GM18858 (cell line): ENCODE results near the gene HNRNPR.
"Not testable (repeated sequence)": the region's sequence is repeated elsewhere in the genome, so short reads cannot be mapped to it uniquely, and the experiment has no call there.

Experiments used
- ATAC-seq: cut with Tn5 transposase; IDR thresholded peaks from one replicate; pipeline ENCODE4 v1.9.1; 2021; ENCODE audit not compliant: unreplicated experiment

The HNRNPR gene

DNA sequence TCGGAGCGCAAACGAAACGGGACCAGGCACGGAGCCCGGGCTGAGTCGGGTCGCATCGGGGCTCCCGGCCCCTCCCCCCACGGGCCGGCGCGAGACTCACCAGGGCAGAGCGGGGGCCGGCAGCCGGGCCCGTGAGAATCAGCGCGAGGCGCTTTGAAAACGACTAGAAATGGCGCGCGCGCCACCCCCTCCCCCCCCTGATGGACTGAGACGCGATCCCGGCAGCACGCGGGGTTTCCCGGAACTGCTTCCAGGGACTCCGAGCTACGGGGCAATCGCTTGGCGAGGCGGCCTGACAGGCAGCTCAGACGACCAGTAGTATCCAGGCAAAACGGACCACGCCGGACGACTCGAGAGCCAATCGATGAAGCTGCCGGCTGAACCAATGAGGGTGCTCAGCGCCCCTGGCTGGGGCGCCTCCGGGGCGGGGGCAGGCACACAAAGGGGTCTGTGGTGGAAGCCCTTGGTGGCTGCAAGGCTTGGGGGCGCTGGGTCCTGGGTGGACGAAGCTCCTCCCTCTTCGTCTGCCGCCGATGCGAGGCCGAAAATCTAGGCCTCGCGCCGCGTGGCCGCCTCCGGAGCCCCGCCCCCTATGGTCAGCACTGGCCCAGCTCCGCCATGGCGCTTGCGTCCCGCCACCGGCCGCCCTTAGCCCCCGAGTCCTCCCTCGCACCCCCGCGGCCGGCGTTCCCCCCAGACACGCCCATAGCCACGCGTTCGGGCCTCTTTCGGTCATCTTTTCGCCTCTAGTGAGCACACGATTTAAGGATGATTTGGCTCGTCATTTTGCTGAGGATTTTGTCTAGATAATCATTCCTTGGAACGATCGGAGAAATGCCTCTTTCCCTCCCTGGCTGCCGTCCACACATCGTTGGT lies at the start of gene HNRNPR:
HNRNPR (minus strand) TSS at position 174 of the 876 bp plus-strand sequence. CDS start 3,276 bp downstream, outside the sequence.
- ATAC-seq: peak; percentile 76

DNA sequence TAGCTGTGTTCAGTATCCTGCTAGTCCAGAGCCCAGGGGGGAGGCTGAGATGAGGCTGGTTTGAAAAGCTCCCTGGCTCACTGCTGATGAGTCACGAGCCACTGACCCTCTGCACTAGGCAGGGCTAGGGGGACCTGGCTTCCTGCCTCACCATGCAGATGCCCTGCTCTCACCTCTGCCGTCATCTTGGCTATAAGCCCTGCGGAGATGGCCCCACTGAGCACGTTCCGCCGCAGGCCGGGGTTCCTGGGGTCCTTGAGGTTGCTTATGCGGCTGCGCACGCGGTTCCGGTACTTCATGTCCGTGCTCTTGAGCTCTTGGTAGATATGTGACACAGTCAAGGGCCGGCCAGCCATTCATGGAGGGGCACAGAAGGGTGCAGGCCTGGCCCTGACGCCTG lies 49.6 kb upstream of the HNRNPR start:
- no peak for ATAC-seq

DNA sequence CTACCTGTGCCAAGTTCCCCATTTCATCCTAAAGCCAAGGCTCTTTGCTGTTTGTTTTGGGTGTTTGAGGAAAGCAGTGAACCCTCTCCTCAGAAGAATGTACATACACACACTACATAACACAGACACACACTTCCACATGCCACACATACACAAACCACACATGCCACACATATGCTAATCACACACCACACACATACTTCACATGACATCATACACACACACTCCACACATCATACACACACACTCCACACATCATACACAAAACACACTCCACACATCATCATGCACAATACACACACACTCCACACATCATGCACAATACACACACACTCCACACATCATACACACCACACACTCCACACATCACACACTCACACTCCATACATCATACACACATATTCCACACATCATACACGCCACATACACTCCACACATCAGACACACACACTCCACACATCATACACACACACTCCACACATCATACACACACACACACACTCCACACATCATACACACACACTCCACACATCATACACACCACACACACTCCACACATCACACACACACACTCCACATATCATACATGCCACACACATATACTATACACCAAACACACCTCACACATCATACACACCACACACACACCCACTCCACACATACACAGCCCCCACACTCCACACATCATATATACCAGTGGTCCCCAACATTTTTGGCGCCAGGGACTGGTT lies 48.2 kb upstream of the HNRNPR start:
- no peak for ATAC-seq

DNA sequence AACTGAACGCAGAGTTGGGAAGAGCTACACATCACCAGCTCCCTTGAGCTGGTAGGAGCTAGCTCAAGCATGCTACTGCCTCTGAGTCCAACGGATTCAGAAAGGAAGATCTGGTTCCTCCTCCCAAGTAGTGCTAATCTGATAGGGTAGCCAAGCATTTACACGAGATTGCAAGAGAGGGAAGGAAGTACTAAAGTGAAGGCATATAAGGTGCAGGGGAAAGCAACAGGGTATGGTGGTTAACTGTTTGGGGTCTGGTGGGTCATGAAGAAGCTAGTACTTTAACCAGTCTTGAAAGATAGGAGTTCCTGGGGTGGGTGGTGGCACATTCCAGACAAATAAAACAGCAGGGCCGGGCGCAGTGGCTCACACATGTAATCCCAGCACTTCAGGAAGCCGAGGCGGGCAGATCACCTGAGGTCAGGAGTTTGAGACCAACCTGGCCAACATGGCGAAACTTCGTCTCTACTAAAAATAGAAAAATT lies 45.8 kb upstream of the HNRNPR start:
- no peak for ATAC-seq

DNA sequence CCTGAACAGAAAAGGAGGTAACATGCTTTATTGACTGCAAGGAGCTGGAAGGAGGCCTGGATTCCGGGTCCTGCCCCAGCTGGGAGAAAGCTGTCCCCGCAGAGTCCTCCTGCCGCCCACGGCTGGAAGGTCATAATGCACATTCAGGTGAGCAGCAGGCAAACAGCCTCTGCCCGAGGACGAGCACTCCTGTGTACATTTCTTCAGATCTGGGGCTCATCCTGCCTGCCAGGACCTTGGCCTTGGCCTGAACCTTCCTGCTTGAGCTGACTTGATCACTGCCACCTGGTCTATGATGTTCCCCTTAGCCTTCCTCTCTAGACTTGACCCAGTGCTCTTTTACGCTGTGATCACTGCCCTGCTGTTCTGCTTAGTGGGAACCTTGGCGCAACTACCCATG lies 43.4 kb upstream of the HNRNPR start:
- no peak for ATAC-seq

DNA sequence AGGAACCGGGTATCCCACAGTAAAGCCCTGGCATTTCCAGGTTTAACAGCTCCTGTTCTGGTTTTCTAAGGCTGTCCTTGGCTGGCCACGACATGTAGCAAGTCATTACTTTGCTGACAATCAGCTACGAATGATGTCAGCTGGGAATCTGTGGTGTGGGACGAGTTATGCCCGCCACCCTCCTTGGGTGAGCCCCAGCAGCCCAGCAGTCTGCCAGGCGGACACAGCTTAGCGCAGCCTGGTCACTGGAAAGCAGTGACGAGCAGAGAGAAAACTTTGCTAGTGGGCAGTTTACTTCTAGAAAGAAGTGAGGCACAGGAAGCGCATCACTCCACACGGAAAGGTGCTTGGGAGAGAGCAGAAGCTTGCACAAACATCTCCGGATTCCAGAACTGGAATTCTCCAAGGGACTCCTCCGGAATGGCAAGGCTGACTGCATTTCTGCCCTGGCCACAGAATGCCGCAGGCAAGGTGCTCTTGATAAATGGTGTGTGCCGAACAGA lies 41.1 kb upstream of the HNRNPR start:
- ATAC-seq: no peak

DNA sequence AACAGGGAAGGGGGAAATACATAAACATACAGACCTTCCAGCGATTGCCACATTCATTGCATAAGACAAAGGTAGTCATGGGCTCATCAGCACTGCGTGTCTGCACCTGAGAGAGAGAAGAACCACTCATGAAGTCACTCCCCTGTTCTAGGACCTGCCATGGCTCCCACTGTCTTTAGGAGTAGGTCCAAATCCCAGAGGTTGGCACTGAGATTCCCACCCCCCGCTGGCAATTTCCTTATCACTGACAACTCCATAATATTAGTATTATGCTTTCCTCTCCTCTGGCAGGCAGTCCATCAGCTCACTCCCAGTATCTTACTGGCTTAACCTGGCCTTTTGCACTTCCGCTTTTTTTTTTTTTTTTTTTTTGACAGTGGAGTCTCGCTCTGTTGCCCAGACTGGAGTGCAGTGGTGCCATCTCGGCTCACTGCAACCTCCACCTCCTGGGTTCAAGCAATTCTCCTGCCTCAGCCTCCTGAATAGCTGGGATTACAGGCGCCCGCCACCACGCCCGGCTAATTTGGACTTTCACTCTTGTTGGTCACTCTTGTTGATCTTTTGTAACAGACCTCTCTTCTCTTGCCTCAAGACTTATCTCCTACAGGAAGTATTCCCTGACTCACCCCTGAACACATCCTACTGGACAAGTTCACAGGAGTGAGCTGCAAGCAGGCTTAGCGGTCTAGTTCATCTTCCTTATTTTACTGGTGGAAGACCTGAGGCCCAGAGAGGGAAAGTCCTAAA lies 40.4 kb upstream of the HNRNPR start:
- no peak for ATAC-seq

DNA sequence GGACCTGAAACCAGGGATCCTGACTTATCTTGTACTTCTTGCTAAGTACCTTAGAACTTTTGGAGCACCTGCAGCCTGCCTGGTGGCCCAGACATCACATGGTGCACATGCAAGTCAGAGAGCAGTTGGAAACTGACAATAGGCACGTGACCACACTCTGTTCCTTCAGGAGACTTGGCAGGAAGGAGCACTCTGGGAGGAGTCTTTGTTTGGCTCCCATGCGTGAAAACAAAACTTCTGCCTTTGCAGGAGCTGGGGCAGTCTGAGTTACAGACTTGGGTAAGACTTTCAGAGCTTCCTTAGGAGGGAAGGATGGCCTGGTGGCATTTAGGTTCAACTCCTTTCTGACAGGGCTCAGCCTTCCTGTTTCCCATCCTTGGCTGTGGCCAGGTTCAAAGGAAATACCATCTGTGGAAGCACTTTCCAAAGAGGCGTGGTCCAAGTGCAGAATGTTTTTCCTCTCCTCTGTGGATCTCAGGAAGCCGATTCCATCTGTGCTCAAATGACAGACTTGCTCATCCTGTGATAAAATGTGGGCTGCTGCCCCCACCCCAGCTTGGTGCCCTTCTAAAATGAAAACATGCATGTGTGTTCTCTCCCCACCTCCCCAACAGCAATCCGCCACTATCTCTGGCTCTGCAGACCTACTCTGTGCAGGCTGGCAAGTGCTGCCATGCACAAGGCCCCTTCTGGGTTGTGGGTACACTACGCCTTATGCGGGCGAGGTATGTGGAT lies 39.7 kb upstream of the HNRNPR start:
- ATAC-seq: no peak

DNA sequence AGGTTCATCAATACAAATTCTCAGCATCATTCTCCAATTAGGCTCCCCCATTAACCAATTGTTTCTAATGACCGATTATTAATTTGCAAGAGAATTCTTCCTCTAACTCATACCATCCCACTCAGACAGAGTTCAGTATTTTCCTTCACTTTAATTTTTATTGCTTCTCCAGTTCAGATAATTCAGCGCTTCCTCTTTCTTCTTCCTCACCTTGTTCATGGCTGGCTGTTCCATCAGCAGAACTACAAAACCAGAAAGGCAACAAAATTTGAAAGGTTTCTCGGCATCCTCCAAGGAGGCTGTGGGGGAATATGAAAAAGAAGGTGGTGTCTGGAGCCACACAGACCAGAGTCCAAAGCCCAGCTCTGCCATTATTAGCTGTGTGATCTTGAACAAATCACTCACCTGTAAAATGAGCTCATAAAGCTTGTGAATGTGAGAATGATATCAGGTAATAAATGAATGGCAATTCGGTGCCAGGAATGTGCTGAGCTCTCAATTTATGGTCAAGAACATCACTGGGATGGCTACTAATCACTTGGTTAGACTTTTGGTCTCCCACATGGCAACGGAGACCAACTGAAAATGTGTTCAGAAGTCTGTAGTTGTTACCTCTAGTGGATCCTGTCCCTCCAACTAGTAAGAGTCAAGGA lies 37.3 kb upstream of the HNRNPR start:
- ATAC-seq: no peak

DNA sequence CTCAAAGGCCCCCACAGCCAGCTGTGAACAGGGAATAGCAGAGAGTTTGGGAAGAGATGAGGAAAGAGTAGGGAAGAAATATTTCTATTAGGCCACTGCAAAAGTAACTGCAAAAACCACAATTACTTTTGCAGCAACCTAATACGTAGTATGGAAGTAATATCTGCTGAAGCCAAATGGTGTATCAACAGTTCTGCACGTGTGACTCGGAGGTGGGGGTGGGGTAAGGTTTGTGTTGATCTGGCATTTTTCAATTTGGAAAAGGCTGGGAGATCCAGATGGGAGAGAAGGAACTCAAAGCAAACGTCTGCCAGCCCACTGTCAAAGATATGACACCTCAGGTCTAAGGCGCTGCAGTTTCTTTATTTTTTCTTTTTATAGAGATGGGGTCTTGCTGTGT lies 36.6 kb upstream of the HNRNPR start:
- ATAC-seq: no peak

DNA sequence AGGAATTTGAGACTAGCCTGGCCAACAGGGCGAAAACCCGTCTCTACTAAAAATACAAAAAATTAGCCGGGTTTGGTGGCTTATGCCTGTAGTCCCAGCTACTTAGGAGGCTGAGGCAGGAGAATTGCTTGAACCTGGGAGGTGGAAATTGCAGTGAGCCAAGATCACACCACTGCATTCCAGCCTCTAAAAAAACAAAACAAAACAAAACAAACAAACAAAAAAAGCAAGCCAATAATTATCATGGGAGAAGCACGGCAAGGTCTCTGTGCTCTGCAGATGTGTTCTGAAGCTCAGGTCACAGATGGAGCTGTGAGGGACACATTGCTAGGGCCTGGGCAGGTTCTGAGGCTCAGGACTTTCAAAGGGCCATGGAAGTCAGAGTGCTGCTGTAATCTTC lies 36.2 kb upstream of the HNRNPR start:
- not testable (repeated sequence) for ATAC-seq

DNA sequence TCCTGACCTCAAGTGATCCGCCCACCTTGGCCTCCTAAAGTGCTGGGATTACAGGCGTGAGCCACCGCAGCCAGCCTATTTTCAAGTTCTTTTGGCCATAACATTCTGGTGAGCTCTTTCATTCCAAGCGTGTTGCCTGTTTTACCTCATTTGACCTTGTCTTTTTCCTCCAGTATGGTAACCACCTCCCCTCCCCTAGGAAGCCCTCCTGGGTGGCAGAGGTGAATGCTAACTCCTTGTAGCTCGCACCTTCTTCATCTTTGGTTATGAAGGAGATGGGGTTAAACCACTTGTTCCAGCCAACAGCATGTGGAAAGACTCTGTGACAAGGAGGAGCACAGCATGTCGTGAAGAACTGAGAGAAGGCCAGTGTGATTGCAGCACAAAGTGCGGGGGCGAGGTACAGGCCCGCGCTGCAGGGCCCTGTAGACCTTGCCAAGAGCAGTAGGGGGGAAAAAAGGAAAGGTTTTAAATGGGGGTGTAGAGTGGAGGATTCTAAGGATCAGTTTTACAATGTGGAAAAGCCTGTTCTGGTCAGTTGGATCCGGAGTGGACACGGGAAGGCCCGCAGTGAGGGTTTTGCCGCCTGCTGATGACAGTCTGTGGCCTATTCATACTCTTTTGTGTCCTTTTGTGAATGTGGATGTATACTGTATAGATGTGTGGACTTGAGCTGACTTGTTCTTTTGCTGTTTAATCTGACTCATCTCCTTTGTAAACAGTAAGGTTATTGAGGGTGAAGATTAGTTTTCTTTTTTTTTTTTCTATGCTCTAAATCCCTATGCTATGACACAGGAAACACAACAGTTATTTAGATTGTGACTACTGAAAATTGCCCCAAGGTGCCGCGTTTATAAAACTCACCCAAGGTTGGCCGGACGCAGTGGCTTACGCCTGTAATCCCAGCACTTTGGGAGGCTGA lies 33.1 kb upstream of the HNRNPR start:
- ATAC-seq: no peak

DNA sequence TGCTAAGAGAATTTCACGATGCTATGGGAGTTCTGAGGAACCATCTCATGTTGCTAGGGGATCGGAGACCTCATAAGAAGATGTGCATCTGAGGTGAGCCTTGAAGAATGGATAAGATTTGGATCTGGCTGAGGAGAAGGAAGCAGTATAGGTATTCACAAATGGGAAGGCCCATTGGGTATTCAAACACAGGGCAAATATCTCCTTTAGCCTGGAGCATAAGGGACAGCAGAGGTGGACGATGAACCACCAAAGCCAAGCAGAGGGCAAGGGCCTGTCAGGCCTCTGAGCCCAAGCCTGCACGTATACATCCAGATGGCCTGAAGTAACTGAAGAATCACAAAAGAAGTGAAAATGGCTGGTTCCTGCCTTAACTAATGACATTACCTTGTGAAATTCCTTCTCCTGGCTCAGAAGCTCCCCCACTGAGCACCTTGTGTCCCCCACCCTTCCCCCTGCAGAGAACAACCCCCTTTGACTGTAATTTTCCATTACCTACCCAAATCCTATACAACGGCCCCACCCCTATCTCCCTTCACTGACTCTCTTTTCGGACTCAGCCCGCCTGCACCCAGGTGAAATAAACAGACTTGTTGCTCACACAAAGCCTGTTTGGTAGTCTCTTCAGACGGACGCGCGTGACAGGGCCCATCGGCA lies 30.1 kb upstream of the HNRNPR start:
- not testable (repeated sequence) for ATAC-seq

DNA sequence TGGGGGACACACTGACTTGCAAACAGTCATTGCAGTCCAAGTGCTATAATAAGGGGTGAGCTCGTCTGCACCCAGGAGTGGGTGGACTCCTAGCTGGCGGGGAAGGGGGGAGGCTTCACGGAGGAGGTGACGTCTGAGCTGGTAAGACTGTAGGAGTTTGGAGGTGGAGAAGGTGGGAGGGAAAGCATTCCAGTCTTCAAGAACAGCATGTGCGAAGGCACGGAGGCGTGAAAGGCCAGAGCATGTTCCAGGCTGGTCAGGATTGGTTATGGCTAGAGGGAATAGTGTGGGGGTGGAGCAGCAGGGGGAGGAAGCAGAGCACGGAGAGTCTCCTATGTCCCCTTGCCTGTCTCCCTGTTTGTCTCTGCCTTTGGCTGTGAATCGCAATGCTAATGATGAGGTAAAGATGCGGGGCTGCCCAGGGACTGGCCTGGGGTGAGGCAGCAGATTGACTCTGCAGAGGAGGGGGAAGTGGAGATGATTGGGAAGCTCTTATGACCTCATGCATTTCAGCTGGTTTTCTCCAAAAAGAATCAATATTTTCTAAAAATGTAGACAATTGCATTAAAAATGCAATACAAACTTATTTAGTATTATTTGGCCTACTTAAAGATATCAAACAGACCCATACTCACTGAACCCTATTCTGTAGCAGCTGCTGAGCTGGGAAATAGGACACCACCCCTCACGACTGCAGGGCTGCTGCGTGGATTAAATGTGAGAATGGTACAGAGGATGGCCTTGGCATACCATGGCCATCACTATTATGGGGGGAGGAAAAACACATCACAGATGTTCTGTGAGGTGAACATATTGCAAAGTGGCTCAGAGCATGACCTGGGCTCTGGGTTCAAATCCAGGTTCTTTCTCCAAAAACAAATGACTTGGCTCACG lies 28.1 kb upstream of the HNRNPR start:
- no peak for ATAC-seq

DNA sequence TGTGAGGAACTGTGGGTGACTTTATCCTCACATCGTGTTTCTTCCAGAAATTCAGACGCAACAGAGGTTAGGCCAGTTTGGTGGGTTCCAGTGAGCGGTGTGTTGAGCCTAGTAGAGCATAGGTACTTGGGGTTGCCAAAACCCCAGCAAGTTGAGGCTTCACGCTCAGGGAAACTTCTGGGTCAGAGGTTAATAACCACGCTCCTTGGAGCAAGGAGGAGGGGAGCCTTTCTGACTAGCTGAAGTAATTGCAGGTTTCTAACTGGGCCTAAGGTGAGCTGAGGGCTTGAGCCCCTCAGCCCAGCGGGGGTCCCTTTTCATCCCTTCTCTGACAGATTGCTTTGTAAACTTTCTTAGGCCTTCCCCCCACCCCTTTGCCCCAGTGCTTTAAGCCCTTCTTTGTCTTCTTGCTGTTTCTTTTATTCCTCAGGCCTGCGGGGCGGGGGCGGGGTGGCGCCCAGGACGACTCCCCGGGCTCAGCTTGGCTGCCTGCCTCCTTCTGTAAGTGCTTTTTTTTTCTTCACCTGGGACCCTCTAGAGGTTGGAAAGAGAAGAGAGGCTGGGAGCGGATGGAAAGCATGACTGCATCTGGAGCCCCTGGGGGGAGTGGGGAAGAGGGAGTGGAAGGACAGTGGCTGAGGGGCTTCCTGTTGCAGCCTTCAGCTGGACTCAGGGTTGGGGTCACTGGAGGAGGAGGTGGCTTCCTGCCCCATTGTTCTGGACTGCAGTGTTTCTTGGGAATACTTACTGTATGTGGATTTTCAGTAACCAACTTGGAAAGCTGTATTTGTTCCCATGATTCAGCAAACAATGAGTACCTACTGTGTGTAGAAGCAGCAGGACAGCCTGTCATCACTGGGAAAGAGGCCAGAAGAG lies 26.9 kb upstream of the HNRNPR start:
- no peak for ATAC-seq

DNA sequence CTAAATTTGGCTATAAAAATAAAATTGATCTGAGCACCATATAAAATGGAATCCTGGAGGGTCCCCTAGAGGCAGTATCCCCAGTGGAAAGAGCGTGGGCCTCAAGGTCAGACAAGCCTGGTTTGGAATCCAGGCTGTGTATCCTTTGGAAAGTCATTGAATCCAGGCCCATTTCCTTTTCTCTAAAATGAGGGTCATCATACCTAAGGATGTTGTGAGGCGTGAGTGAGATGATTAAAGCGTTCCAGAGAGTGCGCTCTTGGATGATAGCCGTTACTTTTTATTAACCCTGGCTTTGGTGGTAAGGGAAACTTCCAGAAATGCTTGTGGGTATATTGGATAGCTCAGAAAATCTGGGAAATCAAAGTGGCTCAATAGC lies 26.2 kb upstream of the HNRNPR start:
- no peak for ATAC-seq
